ENCODE data around the gene SYT12. TPM values are rescaled to one million over a fixed set of nuclear protein-coding genes. Genes with fewer than 3 reads are reported as not detected.

Gene SYT12
- total RNA-seq, 2 donors from 2014 or later: 0.91 to 1.1 TPM

- Histone ChIP-seq H3K4me3 (ENCODE audit: low read length) (no peak overlapping the region), H3K9ac (ENCODE audit: extremely low read depth, low read length, poor library complexity, severe bottlenecking) (no peak overlapping the region), H3K27me3 (ENCODE audit: control insufficient read depth, insufficient read depth, low read length, poor library complexity, severe bottlenecking) (no peaks in the 10 kb centered on the region), H3K36me3 (ENCODE audit: control insufficient read depth, insufficient read depth, low read length) (no peaks in the 10 kb centered on the region), H3K4me1 (ENCODE audit: control insufficient read depth, insufficient read depth, low read length) (no peaks in the 10 kb centered on the region), H3K27ac (ENCODE audit: low read depth, low read length) (no peak overlapping the region), H3K9me3 (ENCODE audit: control insufficient read depth, low read length) (peaks cover 16% of the 10 kb centered on the region)
- Mint-ChIP-seq H3K4me3 (no peak overlapping the region), H3K27ac (peak overlapping the region; percentile 26), H3K9me3 (peaks cover 17% of the 10 kb centered on the region), H3K27me3 (ENCODE audit: insufficient read depth) (peaks cover 4% of the 10 kb centered on the region), H3K4me1 (no peaks in the 10 kb centered on the region), H3K36me3 (ENCODE audit: low read depth) (no peaks in the 10 kb centered on the region)
- no peak for DNase-seq
- 77 to 81% methylated on average over 10 to 11 of the region's 11 CpGs for WGBS, 2 experiments (ENCODE audit: insufficient coverage in 1 of 2, insufficient read length in 1 of 2)
- TF ChIP-seq, protein P1, sequence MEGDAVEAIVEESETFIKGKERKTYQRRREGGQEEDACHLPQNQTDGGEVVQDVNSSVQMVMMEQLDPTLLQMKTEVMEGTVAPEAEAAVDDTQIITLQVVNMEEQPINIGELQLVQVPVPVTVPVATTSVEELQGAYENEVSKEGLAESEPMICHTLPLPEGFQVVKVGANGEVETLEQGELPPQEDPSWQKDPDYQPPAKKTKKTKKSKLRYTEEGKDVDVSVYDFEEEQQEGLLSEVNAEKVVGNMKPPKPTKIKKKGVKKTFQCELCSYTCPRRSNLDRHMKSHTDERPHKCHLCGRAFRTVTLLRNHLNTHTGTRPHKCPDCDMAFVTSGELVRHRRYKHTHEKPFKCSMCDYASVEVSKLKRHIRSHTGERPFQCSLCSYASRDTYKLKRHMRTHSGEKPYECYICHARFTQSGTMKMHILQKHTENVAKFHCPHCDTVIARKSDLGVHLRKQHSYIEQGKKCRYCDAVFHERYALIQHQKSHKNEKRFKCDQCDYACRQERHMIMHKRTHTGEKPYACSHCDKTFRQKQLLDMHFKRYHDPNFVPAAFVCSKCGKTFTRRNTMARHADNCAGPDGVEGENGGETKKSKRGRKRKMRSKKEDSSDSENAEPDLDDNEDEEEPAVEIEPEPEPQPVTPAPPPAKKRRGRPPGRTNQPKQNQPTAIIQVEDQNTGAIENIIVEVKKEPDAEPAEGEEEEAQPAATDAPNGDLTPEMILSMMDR (conservative IDR thresholded peaks at IDR 0.05): no peak
Measured at GRCh38 chr11:66975405-66976027, 47.4 kb upstream of the SYT12 start.

GRCh38 chr11:66976028-66976467, 46.9 kb upstream of the SYT12 start:
- H3K36me3 ChIP-seq (ENCODE audit: control insufficient read depth, insufficient read depth, low read length): no peaks in the 10 kb centered on the region
- H3K27me3 Mint-ChIP-seq (ENCODE audit: insufficient read depth): peaks cover 4% of the 10 kb centered on the region
- no peaks in the 10 kb centered on the region for H3K4me1 ChIP-seq (ENCODE audit: control insufficient read depth, insufficient read depth, low read length)
- H3K4me1 Mint-ChIP-seq: no peaks in the 10 kb centered on the region
- H3K27me3 ChIP-seq (ENCODE audit: control insufficient read depth, insufficient read depth, low read length, poor library complexity, severe bottlenecking): no peaks in the 10 kb centered on the region
- H3K27ac Mint-ChIP-seq: peak overlapping the region; percentile 26
- TF ChIP-seq, protein P1 (conservative IDR thresholded peaks at IDR 0.05): peak; percentile 94
- H3K9ac ChIP-seq (ENCODE audit: extremely low read depth, low read length, poor library complexity, severe bottlenecking): no peak overlapping the region
- no peak overlapping the region for H3K4me3 Mint-ChIP-seq
- H3K27ac ChIP-seq (ENCODE audit: low read depth, low read length): no peak overlapping the region
- peaks cover 13% of the 10 kb centered on the region for H3K9me3 ChIP-seq (ENCODE audit: control insufficient read depth, low read length)
- no peaks in the 10 kb centered on the region for H3K36me3 Mint-ChIP-seq (ENCODE audit: low read depth)
- peaks cover 19% of the 10 kb centered on the region for H3K9me3 Mint-ChIP-seq
- DNase-seq: peak; percentile 96
- WGBS, 2 experiments (ENCODE audit: insufficient coverage in 1 of 2, insufficient read length in 1 of 2): 53 to 67% methylated on average over 2 to 9 of the region's 9 CpGs
- H3K4me3 ChIP-seq (ENCODE audit: low read length): no peak overlapping the region

DNA sequence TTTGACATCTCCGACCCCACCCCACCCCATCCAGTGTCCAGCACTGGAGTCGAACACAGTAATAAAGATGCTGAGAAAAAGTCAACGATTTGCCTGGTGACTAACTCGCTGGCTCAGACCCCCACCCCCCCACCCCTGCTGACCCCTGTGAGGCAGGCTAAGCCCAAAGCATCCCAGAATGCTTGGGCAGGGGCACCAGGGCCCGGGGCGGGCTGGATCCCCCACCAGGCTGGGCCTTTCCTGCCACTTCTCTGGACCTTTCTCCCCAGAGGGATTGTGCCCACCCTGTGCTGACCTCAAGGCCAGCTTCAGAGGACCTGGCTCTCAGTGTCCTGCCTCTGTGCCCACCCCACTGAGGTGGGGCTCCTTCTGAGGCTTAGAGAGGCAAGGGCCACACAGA, 46.0 kb upstream of the SYT12 start:
- Histone ChIP-seq H3K9me3 (ENCODE audit: control insufficient read depth, low read length) (peaks cover 13% of the 10 kb centered on the region), H3K4me1 (ENCODE audit: control insufficient read depth, insufficient read depth, low read length) (no peaks in the 10 kb centered on the region), H3K36me3 (ENCODE audit: control insufficient read depth, insufficient read depth, low read length) (no peaks in the 10 kb centered on the region), H3K27me3 (ENCODE audit: control insufficient read depth, insufficient read depth, low read length, poor library complexity, severe bottlenecking) (no peaks in the 10 kb centered on the region), H3K9ac (ENCODE audit: extremely low read depth, low read length, poor library complexity, severe bottlenecking) (no peak overlapping the region), H3K27ac (ENCODE audit: low read depth, low read length) (no peak overlapping the region), H3K4me3 (ENCODE audit: low read length) (no peak overlapping the region)
- Mint-ChIP-seq H3K27me3 (ENCODE audit: insufficient read depth) (peaks cover 4% of the 10 kb centered on the region), H3K36me3 (ENCODE audit: low read depth) (no peaks in the 10 kb centered on the region), H3K4me3 (no peak overlapping the region), H3K4me1 (no peaks in the 10 kb centered on the region), H3K27ac (no peak overlapping the region), H3K9me3 (peaks cover 19% of the 10 kb centered on the region)
- 90% methylated on average over 5 of the region's 6 CpGs; no CpG with 5 or more reads in 1 of the 2 experiments for WGBS, 2 experiments (ENCODE audit: insufficient coverage in 1 of 2, insufficient read length in 1 of 2)
- TF ChIP-seq, protein P1 (conservative IDR thresholded peaks at IDR 0.05): no peak
- DNase-seq: no peak

All from endodermal cell (in vitro differentiated cells).